Measurements from ENCODE around the gene CHST15. TPM values are rescaled to one million over a fixed set of nuclear protein-coding genes. Genes with fewer than 3 reads are reported as not detected.

Gene CHST15
- total and polyA plus RNA-seq, 4 donors, result 5.4 to 45.3 (median 36.7) TPM

- Histone ChIP-seq H3K4me1 (ENCODE audit: control insufficient read depth in 5 of 5, insufficient read depth in 5 of 5, low read length in 5 of 5) (peaks cover 0 to 72% (median 15%) of the 10 kb centered on the region in 5 donors), H3K27me3 (ENCODE audit: control insufficient read depth in 3 of 3, insufficient read depth in 3 of 3, low read length in 2 of 3) (no peaks in the 10 kb centered on the region), H3K4me3 (no peak overlapping the region), H3K9ac (ENCODE audit: insufficient read depth in 1 of 2, low read length in 2 of 2) (no peak overlapping the region), H3K9me3 (ENCODE audit: control insufficient read depth in 4 of 4, insufficient read depth in 3 of 4, low read length in 3 of 4) (no peaks in the 10 kb centered on the region), H3K27ac (ENCODE audit: low read depth in 1 of 2, low read length in 1 of 2) (peak overlapping the region in 1 of 2 donors; percentile 54), H3K36me3 (ENCODE audit: control insufficient read depth in 4 of 4, insufficient read depth in 4 of 4, low read length in 4 of 4) (peaks cover 0 to 2% (median 0%) of the 10 kb centered on the region in 4 donors)
- WGBS, 2 donors, result 66 to 88% methylated on average over 9 of the region's 9 CpGs
- DNase-seq (peak in 1 of 3 donors; percentile 52), ATAC-seq (ENCODE audit: insufficient read depth, low FRiP score) (no peak)
- TF ChIP-seq, protein P1, sequence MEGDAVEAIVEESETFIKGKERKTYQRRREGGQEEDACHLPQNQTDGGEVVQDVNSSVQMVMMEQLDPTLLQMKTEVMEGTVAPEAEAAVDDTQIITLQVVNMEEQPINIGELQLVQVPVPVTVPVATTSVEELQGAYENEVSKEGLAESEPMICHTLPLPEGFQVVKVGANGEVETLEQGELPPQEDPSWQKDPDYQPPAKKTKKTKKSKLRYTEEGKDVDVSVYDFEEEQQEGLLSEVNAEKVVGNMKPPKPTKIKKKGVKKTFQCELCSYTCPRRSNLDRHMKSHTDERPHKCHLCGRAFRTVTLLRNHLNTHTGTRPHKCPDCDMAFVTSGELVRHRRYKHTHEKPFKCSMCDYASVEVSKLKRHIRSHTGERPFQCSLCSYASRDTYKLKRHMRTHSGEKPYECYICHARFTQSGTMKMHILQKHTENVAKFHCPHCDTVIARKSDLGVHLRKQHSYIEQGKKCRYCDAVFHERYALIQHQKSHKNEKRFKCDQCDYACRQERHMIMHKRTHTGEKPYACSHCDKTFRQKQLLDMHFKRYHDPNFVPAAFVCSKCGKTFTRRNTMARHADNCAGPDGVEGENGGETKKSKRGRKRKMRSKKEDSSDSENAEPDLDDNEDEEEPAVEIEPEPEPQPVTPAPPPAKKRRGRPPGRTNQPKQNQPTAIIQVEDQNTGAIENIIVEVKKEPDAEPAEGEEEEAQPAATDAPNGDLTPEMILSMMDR (IDR thresholded peaks at IDR 0.05; ENCODE audit: control extremely low read depth, extremely low read depth), result no peak
Observed at GRCh38 chr10:124027651-124028050, 65.7 kb downstream of the CHST15 start.

DNA sequence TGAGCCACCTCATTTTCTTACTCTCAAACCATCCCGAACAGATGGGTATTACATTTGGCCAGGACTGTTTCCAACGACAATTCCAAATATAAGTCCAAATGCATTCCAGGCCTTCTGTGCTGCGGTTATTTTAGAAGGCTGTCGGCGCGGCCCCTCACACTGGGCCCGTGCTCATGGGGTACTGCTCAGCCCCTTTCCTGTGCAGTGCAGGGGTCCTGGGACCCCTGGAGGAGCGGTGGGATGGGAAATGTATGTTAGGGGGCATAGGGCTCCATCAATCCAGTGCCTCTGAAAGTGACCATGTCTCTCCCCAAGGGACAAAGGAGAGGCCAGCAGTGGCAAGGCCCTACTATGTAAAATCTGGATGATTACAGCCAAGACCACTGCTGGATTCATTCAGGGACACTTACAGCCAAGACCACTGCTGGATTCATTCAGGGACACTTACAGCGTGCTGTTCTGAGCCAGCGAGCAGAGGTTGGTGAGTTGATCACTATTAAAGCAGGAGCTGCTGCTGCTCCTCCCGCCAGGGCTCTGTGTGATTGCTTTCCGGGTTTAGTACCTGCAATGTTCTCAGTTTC, 66.3 kb downstream of the CHST15 start:
- Histone ChIP-seq H3K9me3 (ENCODE audit: control insufficient read depth in 4 of 4, insufficient read depth in 3 of 4, low read length in 3 of 4) (no peaks in the 10 kb centered on the region), H3K4me3 (no peak overlapping the region), H3K4me1 (ENCODE audit: control insufficient read depth in 5 of 5, insufficient read depth in 5 of 5, low read length in 5 of 5) (peaks cover 0 to 71% (median 15%) of the 10 kb centered on the region in 5 donors), H3K27me3 (ENCODE audit: control insufficient read depth in 3 of 3, insufficient read depth in 3 of 3, low read length in 2 of 3) (peaks cover 0 to 2% (median 0%) of the 10 kb centered on the region in 3 donors), H3K9ac (ENCODE audit: insufficient read depth in 1 of 2, low read length in 2 of 2) (no peak overlapping the region), H3K27ac (ENCODE audit: low read depth in 1 of 2, low read length in 1 of 2) (peak overlapping the region in 1 of 2 donors; percentile 54), H3K36me3 (ENCODE audit: control insufficient read depth in 4 of 4, insufficient read depth in 4 of 4, low read length in 4 of 4) (peaks cover 0 to 2% (median 0%) of the 10 kb centered on the region in 4 donors)
- TF ChIP-seq, protein P1 (IDR thresholded peaks at IDR 0.05; ENCODE audit: control extremely low read depth, extremely low read depth), result no peak
- 80 to 90% methylated on average over 12 of the region's 12 CpGs for WGBS, 2 donors
- DNase-seq (peak; percentile 86 to 96 (median 94)), ATAC-seq (ENCODE audit: insufficient read depth, low FRiP score) (no peak)

DNA sequence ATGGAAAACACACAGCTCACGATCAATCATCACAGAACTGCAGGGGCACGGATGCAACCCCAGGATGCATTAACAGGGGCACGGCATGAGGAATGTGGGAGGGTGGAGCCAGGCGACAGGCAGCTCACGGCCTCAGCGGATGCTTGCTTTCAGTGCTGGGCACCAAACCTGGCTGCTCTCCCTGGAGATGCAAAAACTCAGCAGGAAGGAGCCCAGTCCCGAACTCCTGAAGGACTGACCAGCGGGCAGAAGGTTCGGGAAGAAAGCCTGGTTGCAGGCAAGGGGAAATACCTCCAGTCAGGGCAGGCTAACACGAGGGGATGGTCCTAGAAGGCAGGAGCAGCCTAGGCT, 66.8 kb downstream of the CHST15 start:
- H3K27me3 ChIP-seq (ENCODE audit: control insufficient read depth in 3 of 3, insufficient read depth in 3 of 3, low read length in 2 of 3), result peaks cover 0 to 5% (median 3%) of the 10 kb centered on the region in 3 donors
- H3K9ac ChIP-seq (ENCODE audit: insufficient read depth in 1 of 2, low read length in 2 of 2), result no peak overlapping the region
- H3K36me3 ChIP-seq (ENCODE audit: control insufficient read depth in 4 of 4, insufficient read depth in 4 of 4, low read length in 4 of 4), result peaks cover 0 to 4% (median 0%) of the 10 kb centered on the region in 4 donors
- TF ChIP-seq, protein P1 (IDR thresholded peaks at IDR 0.05; ENCODE audit: control extremely low read depth, extremely low read depth), result no peak
- H3K9me3 ChIP-seq (ENCODE audit: control insufficient read depth in 4 of 4, insufficient read depth in 3 of 4, low read length in 3 of 4), result no peaks in the 10 kb centered on the region
- no peak for ATAC-seq (ENCODE audit: insufficient read depth, low FRiP score)
- DNase-seq, result no peak
- H3K4me3 ChIP-seq, result no peak overlapping the region
- peak overlapping the region in 1 of 2 donors; percentile 16 for H3K27ac ChIP-seq (ENCODE audit: low read depth in 1 of 2, low read length in 1 of 2)
- 79 to 83% methylated on average over 10 of the region's 10 CpGs for WGBS, 2 donors
- peaks cover 0 to 69% (median 15%) of the 10 kb centered on the region in 5 donors for H3K4me1 ChIP-seq (ENCODE audit: control insufficient read depth in 5 of 5, insufficient read depth in 5 of 5, low read length in 5 of 5)
